ENCODE measurements around the gene CDRT15.
A peak's percentile ranks its signal among the peaks of the same experiment; 100 is the strongest.
"Not testable (repeated sequence)": the region's sequence is repeated elsewhere in the genome, so short reads cannot be mapped to it uniquely, and the experiment has no call there.

The CDRT15 gene

DNA sequence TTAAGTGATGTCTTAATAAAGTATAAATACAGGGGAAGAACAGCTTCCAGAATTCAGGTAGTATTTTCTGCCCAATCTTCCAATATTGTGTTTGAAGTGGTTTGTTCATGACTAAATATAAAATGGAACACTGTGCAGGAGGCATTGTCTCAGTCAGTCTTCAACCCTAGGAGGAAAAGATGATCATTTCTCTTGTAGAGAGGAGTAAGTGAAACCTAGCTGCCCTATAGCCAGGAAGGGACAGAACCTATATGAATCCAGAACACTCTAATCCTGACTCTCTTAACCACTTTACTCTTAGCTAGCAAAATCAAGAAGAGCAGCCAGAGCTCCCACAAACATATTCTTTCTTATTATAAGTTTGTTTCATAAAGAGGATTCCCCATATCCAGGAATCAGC, 45.2 kb downstream of the CDRT15 start:
- FAIRE-seq; DNase-seq (ENCODE audit: insufficient read length, low spot score): not testable (repeated sequence)

DNA sequence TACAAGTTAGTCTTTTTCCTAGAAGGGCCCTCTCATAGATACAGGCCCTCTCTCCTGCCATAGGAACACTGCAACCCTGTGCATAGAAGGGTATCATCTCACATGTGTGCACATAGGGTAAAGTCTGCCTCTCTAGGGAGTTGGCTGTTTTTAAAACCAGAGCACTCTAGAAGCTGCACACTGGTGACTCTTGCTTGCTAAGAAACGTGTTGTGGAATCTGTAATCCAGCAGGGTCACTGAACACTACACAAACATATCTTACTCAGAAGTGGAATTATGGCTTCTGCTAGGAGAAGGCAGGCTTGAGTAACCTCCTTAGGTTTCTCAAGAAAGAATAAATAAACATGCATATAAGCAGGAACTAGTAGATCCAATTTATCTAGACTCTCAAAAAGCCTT, 45.9 kb downstream of the CDRT15 start:
- not testable (repeated sequence) for DNase-seq (ENCODE audit: insufficient read length, low spot score)

GRCh38 chr17:14186443-14186842, 50.2 kb downstream of the CDRT15 start:
- DNase-seq (ENCODE audit: insufficient read length, low spot score): not testable (repeated sequence)
- FAIRE-seq: peak; percentile 95

More for the DNA sequence above, 45.9 kb downstream of the CDRT15 start:
- not testable (repeated sequence) for FAIRE-seq
